Measurements from ENCODE around the gene ANK3. TPM values are rescaled to one million over a fixed set of nuclear protein-coding genes. Genes with fewer than 3 reads are reported as not detected.

Gene ANK3
- polyA plus RNA-seq, 1 experiment = 0.13 TPM

DNA sequence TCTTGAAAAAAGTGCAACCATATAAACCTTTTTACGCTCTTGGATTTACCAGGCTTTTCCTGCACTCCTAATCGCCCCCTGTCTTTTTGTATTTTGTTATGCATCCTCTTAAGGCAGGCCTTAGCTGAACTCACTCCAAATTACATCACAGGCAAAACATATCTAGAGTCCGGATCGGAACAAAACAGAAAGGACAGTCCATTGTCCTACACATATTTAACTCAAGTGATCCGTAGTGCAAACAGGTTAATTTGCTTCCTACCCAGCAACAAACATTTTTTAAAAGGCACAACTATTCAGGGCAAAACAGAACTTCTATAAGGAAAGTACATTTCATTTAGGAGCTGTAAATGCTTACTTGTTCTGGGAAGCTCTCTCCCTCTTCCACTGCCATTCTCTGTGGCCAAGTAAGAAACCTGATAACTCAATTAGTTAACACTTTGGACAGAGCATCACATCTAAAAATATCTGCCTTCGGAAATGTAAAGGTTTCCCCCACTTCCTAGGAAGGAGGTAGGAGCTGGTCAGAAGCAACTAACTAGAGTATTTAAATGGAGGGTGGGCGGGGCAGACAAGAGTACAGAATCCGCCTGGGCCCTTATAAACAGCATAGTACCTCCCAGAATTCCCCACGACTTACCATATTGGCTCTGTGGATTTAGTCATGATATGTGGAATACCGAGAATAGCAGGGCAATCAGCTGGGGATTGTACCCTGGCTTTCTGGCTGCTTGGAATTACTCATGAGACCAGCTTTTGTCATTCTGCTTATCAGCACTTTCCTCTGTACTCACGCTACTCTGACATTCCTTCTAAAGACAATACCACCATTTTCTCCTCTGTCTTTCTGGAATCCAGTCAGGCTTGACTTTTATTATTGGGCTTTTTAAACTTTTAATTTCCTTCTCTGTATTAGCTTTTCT lies 89.5 kb downstream of the ANK3 start:
- DNase-seq (ENCODE audit: low read depth) = no peak
- Histone ChIP-seq H3K36me3 (ENCODE audit: control insufficient read depth, insufficient read depth, low read length) (no peaks in the 10 kb centered on the region), H3K4me3 (ENCODE audit: low read depth, low read length) (no peak overlapping the region), H3K27me3 (ENCODE audit: control insufficient read depth, insufficient read depth, low read length) (no peaks in the 10 kb centered on the region)
- TF ChIP-seq, protein P1, sequence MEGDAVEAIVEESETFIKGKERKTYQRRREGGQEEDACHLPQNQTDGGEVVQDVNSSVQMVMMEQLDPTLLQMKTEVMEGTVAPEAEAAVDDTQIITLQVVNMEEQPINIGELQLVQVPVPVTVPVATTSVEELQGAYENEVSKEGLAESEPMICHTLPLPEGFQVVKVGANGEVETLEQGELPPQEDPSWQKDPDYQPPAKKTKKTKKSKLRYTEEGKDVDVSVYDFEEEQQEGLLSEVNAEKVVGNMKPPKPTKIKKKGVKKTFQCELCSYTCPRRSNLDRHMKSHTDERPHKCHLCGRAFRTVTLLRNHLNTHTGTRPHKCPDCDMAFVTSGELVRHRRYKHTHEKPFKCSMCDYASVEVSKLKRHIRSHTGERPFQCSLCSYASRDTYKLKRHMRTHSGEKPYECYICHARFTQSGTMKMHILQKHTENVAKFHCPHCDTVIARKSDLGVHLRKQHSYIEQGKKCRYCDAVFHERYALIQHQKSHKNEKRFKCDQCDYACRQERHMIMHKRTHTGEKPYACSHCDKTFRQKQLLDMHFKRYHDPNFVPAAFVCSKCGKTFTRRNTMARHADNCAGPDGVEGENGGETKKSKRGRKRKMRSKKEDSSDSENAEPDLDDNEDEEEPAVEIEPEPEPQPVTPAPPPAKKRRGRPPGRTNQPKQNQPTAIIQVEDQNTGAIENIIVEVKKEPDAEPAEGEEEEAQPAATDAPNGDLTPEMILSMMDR (IDR thresholded peaks at IDR 0.05; ENCODE audit: insufficient read depth, low read depth, low read length) = no peak
- CTCF ChIA-PET = no interaction called here
- POLR2A ChIA-PET = interaction anchor here (0.6 kb wide), 1 partner anchor 256 kb away, joined by 3 read pairs; no protein-coding TSS in a partner anchor

DNA sequence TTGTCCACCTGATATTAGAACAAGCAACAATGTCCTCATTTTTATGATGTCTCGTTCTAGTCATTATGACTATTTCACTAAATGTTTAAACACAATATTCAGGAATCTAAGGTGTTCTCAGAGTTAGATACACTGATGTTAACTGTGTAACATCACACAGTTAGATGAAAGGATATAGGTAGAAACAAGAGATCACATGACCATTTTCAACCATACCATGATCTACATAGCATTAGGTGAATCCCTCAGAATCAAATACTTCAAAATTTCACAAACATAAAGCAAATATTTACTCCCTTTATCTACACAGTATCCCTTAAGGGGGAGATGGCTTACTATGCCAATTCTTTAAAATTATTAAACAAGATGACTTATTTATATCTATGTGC lies 90.3 kb downstream of the ANK3 start:
- ChIA-PET CTCF (no interaction called here), POLR2A (no interaction called here)
- Histone ChIP-seq H3K27me3 (ENCODE audit: control insufficient read depth, insufficient read depth, low read length) (no peaks in the 10 kb centered on the region), H3K36me3 (ENCODE audit: control insufficient read depth, insufficient read depth, low read length) (no peaks in the 10 kb centered on the region), H3K4me3 (ENCODE audit: low read depth, low read length) (no peak overlapping the region)
- no peak for DNase-seq (ENCODE audit: low read depth)
- TF ChIP-seq, protein P1 (IDR thresholded peaks at IDR 0.05; ENCODE audit: insufficient read depth, low read depth, low read length) = no peak

DNA sequence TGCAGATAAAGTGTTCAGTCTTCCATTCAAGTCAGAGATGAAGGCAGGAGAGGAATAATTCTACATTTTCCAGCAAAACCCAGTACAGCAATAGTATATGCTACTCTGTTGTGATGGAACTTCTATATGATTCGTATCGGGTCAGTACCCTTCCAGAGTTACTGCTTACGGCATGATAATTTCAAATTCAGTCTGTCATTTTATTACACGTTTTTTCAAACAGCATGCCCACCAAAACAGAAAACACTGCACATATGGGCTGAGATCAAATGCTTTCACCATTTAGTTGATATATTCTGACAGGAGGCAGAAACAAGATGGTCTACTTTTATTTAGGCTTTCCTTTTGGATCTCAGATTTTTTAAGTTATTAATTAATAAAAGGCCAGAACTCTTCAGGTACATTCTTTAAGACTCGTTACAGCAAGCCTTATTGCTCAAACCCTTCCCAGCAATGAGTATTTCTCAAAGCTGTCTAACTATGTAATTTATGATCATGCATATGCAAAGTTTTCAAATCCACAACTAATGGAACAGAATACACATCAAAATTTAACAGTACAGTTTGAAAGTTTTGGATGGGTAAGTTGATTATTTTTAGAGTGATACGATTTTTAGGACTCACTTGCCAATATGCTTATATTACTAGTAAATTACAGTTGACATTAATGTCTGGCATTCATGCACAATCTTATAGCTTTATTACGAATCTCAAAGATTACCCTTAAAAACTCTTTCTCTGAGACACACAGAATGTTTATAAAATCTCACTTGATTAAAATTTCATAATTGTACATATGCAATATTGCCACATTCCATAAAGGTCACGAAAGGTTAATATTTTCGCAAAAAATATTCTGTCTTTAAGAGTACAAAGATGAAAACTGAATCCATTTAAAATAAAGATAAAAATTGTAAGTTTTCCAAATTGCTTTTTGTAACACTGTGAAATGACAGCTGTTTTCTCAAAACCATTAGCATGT lies 91.0 kb downstream of the ANK3 start:
- CTCF ChIA-PET = interaction anchor here (0.7 kb wide), 1 partner anchor 13 kb away, joined by 3 read pairs; no protein-coding TSS in a partner anchor
- H3K4me3 ChIP-seq (ENCODE audit: low read depth, low read length) = no peak overlapping the region
- H3K36me3 ChIP-seq (ENCODE audit: control insufficient read depth, insufficient read depth, low read length) = no peaks in the 10 kb centered on the region
- TF ChIP-seq, protein P1 (IDR thresholded peaks at IDR 0.05; ENCODE audit: insufficient read depth, low read depth, low read length) = no peak
- no peak for DNase-seq (ENCODE audit: low read depth)
- POLR2A ChIA-PET = no interaction called here
- H3K27me3 ChIP-seq (ENCODE audit: control insufficient read depth, insufficient read depth, low read length) = no peaks in the 10 kb centered on the region

DNA sequence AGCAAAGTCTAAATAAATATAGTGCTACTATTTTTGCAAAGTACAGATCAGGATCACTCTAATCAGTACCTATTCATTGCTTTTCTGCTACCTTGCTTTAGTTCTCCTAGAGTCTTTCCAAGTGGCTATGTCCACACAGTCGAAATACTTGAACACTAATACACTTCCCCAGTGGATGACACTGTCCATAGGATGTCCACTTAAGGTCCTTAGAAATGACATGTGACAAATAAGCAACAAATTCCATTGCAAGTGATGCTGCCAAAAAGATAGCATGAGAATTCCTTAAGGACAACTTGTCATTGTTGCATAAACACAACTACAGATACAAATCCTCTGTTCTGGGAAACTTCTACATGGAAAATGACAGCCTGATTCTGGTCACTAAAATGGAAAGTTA lies 93.6 kb downstream of the ANK3 start:
- Histone ChIP-seq H3K36me3 (ENCODE audit: control insufficient read depth, insufficient read depth, low read length) (no peaks in the 10 kb centered on the region), H3K4me3 (ENCODE audit: low read depth, low read length) (no peak overlapping the region), H3K27me3 (ENCODE audit: control insufficient read depth, insufficient read depth, low read length) (no peaks in the 10 kb centered on the region)
- TF ChIP-seq, protein P1 (IDR thresholded peaks at IDR 0.05; ENCODE audit: insufficient read depth, low read depth, low read length) = no peak
- DNase-seq (ENCODE audit: low read depth) = no peak
- ChIA-PET CTCF (no interaction called here), POLR2A (no interaction called here)

All from BJ (cell line).